ENCODE measurements around the gene IL4I1.

Gene IL4I1

GRCh38 chr19:49855277-49855675 is 41.4 kb downstream of the IL4I1 start:
- Histone ChIP-seq H3K79me2 (ENCODE audit: control insufficient read depth, insufficient read depth, low read length) (peaks cover 23% of the 10 kb centered on the region), H2AK5ac (ENCODE audit: low read length) (no peak overlapping the region), H3K23ac (ENCODE audit: low read length) (no peak overlapping the region), H3K9ac (ENCODE audit: low read length) (no peak overlapping the region), H3K27me3 (ENCODE audit: insufficient read depth, low read length, poor library complexity) (no peaks in the 10 kb centered on the region), H4K8ac (ENCODE audit: low read depth, low read length) (no peak overlapping the region), H2BK15ac (replicated peaks; ENCODE audit: low read depth) (no peak overlapping the region), H3K4me2 (ENCODE audit: low read length) (no peak overlapping the region), H2BK5ac (ENCODE audit: low read length) (no peak overlapping the region), H3K4me1 (ENCODE audit: control insufficient read depth, low read depth, low read length) (peaks cover 8% of the 10 kb centered on the region), H4K5ac (ENCODE audit: low read length) (no peak overlapping the region), H3K27ac (ENCODE audit: low read depth, low read length) (no peak overlapping the region), H3K4ac (ENCODE audit: low read depth, low read length) (no peak overlapping the region), H3K56ac (ENCODE audit: low read length) (no peak overlapping the region), H3K36me3 (ENCODE audit: control insufficient read depth, insufficient read depth, low read length) (peaks cover 15% of the 10 kb centered on the region), H2BK120ac (ENCODE audit: low read depth, low read length) (no peak overlapping the region), H3K18ac (ENCODE audit: low read length) (no peak overlapping the region), H3K4me3 (ENCODE audit: low read length) (no peak overlapping the region), H3K79me1 (ENCODE audit: low read length) (peaks cover 21% of the 10 kb centered on the region)
- no CpG with 5 or more reads among the region's 12 CpGs for WGBS (ENCODE audit: extremely low coverage, insufficient coverage, low lambda C conversion rate)
- no peak for DNase-seq

GRCh38 chr19:49854378-49855263 is 42.1 kb downstream of the IL4I1 start:
- Histone ChIP-seq H3K23ac (ENCODE audit: low read length) (no peak overlapping the region), H3K4me1 (ENCODE audit: control insufficient read depth, low read depth, low read length) (peaks cover 8% of the 10 kb centered on the region), H3K4me2 (ENCODE audit: low read length) (no peak overlapping the region), H3K9ac (ENCODE audit: low read length) (no peak overlapping the region), H3K4me3 (ENCODE audit: low read length) (no peak overlapping the region), H3K56ac (ENCODE audit: low read length) (peak overlapping the region; percentile 15), H2BK120ac (ENCODE audit: low read depth, low read length) (no peak overlapping the region), H3K79me1 (ENCODE audit: low read length) (peaks cover 23% of the 10 kb centered on the region), H2BK15ac (replicated peaks; ENCODE audit: low read depth) (no peak overlapping the region), H3K18ac (ENCODE audit: low read length) (no peak overlapping the region), H3K27me3 (ENCODE audit: insufficient read depth, low read length, poor library complexity) (no peaks in the 10 kb centered on the region), H4K5ac (ENCODE audit: low read length) (no peak overlapping the region), H4K8ac (ENCODE audit: low read depth, low read length) (no peak overlapping the region), H3K79me2 (ENCODE audit: control insufficient read depth, insufficient read depth, low read length) (peaks cover 23% of the 10 kb centered on the region), H2BK5ac (ENCODE audit: low read length) (no peak overlapping the region), H3K36me3 (ENCODE audit: control insufficient read depth, insufficient read depth, low read length) (peaks cover 13% of the 10 kb centered on the region), H3K27ac (ENCODE audit: low read depth, low read length) (no peak overlapping the region), H2AK5ac (ENCODE audit: low read length) (no peak overlapping the region), H3K4ac (ENCODE audit: low read depth, low read length) (no peak overlapping the region)
- no peak for DNase-seq
- no CpG with 5 or more reads among the region's 39 CpGs for WGBS (ENCODE audit: extremely low coverage, insufficient coverage, low lambda C conversion rate)

- Histone ChIP-seq H3K79me1 (ENCODE audit: low read length) (peaks cover 27% of the 10 kb centered on the region), H3K4me2 (ENCODE audit: low read length) (no peak overlapping the region), H2BK5ac (ENCODE audit: low read length) (no peak overlapping the region), H3K56ac (ENCODE audit: low read length) (peak overlapping the region; percentile 60), H3K36me3 (ENCODE audit: control insufficient read depth, insufficient read depth, low read length) (peaks cover 10% of the 10 kb centered on the region), H2BK15ac (replicated peaks; ENCODE audit: low read depth) (no peak overlapping the region), H3K23ac (ENCODE audit: low read length) (no peak overlapping the region), H2BK120ac (ENCODE audit: low read depth, low read length) (no peak overlapping the region), H3K4me3 (ENCODE audit: low read length) (no peak overlapping the region), H2AK5ac (ENCODE audit: low read length) (no peak overlapping the region), H3K9ac (ENCODE audit: low read length) (peak overlapping the region; percentile 44), H4K8ac (ENCODE audit: low read depth, low read length) (no peak overlapping the region), H3K4ac (ENCODE audit: low read depth, low read length) (no peak overlapping the region), H3K4me1 (ENCODE audit: control insufficient read depth, low read depth, low read length) (peaks cover 8% of the 10 kb centered on the region), H3K27me3 (ENCODE audit: insufficient read depth, low read length, poor library complexity) (no peaks in the 10 kb centered on the region), H3K79me2 (ENCODE audit: control insufficient read depth, insufficient read depth, low read length) (peaks cover 23% of the 10 kb centered on the region), H4K5ac (ENCODE audit: low read length) (no peak overlapping the region), H3K18ac (ENCODE audit: low read length) (no peak overlapping the region), H3K27ac (ENCODE audit: low read depth, low read length) (no peak overlapping the region)
- WGBS (ENCODE audit: extremely low coverage, insufficient coverage, low lambda C conversion rate) = no CpG with 5 or more reads among the region's 10 CpGs
- no peak for DNase-seq
Observed at GRCh38 chr19:49853852-49854377, 42.8 kb downstream of the IL4I1 start.

DNA sequence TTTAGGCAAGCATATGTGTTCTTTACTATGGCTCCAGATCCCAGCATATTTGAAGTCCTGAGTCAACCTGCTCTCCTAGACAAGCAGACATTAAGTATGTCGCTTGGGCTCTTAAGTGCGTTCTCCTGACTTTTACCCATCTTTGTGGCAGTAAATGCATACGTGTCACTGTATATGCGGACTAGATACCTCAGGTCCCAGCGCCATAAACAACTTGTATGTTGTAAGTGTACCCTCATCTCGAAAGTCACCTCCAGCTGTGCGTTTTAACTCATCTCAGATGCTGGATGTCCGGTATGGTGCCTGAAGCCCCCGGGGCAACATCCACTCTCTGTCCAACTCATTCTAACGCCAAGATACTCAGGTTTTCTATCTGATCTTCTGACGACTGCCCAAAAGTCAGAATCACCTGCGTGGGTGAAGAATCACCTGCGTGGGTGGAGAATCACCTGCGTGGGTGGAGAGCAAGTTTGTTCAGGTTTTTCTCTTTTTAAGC is 44.0 kb downstream of the IL4I1 start:
- no peak for DNase-seq
- H3K4me1 ChIP-seq (ENCODE audit: control insufficient read depth, low read depth, low read length) = peaks cover 8% of the 10 kb centered on the region
- no peak overlapping the region for H4K5ac ChIP-seq (ENCODE audit: low read length)
- peaks cover 27% of the 10 kb centered on the region for H3K79me1 ChIP-seq (ENCODE audit: low read length)
- peaks cover 23% of the 10 kb centered on the region for H3K79me2 ChIP-seq (ENCODE audit: control insufficient read depth, insufficient read depth, low read length)
- H3K27ac ChIP-seq (ENCODE audit: low read depth, low read length) = no peak overlapping the region
- H3K23ac ChIP-seq (ENCODE audit: low read length) = peak overlapping the region; percentile 66
- no peak overlapping the region for H2BK5ac ChIP-seq (ENCODE audit: low read length)
- no peak overlapping the region for H2AK5ac ChIP-seq (ENCODE audit: low read length)
- peak overlapping the region; percentile 94 for H3K9ac ChIP-seq (ENCODE audit: low read length)
- H3K4ac ChIP-seq (ENCODE audit: low read depth, low read length) = no peak overlapping the region
- H3K4me3 ChIP-seq (ENCODE audit: low read length) = no peak overlapping the region
- no CpG with 5 or more reads among the region's 14 CpGs for WGBS (ENCODE audit: extremely low coverage, insufficient coverage, low lambda C conversion rate)
- H3K27me3 ChIP-seq (ENCODE audit: insufficient read depth, low read length, poor library complexity) = no peaks in the 10 kb centered on the region
- H3K56ac ChIP-seq (ENCODE audit: low read length) = peak overlapping the region; percentile 91
- peaks cover 5% of the 10 kb centered on the region for H3K36me3 ChIP-seq (ENCODE audit: control insufficient read depth, insufficient read depth, low read length)
- H3K4me2 ChIP-seq (ENCODE audit: low read length) = peak overlapping the region; percentile 91
- no peak overlapping the region for H2BK15ac ChIP-seq (replicated peaks; ENCODE audit: low read depth)
- no peak overlapping the region for H2BK120ac ChIP-seq (ENCODE audit: low read depth, low read length)
- no peak overlapping the region for H3K18ac ChIP-seq (ENCODE audit: low read length)
- H4K8ac ChIP-seq (ENCODE audit: low read depth, low read length) = no peak overlapping the region

- Histone ChIP-seq H2BK15ac (replicated peaks; ENCODE audit: low read depth) (no peak overlapping the region), H3K56ac (ENCODE audit: low read length) (peak overlapping the region; percentile 97), H3K27ac (ENCODE audit: low read depth, low read length) (peak overlapping the region; percentile 99), H3K4me2 (ENCODE audit: low read length) (peak overlapping the region; percentile 91), H3K4ac (ENCODE audit: low read depth, low read length) (peak overlapping the region; percentile 99), H4K8ac (ENCODE audit: low read depth, low read length) (peak overlapping the region; percentile 77), H3K18ac (ENCODE audit: low read length) (peak overlapping the region; percentile 100), H3K79me1 (ENCODE audit: low read length) (peaks cover 27% of the 10 kb centered on the region), H3K36me3 (ENCODE audit: control insufficient read depth, insufficient read depth, low read length) (peaks cover 5% of the 10 kb centered on the region), H3K4me3 (ENCODE audit: low read length) (peak overlapping the region; percentile 90), H3K79me2 (ENCODE audit: control insufficient read depth, insufficient read depth, low read length) (peaks cover 23% of the 10 kb centered on the region), H2BK120ac (ENCODE audit: low read depth, low read length) (peak overlapping the region; percentile 90), H3K27me3 (ENCODE audit: insufficient read depth, low read length, poor library complexity) (no peaks in the 10 kb centered on the region), H2BK5ac (ENCODE audit: low read length) (no peak overlapping the region), H3K9ac (ENCODE audit: low read length) (peak overlapping the region; percentile 94), H3K4me1 (ENCODE audit: control insufficient read depth, low read depth, low read length) (peaks cover 8% of the 10 kb centered on the region), H3K23ac (ENCODE audit: low read length) (peak overlapping the region; percentile 98), H4K5ac (ENCODE audit: low read length) (no peak overlapping the region), H2AK5ac (ENCODE audit: low read length) (no peak overlapping the region)
- peak; percentile 75 for DNase-seq
- no CpG with 5 or more reads among the region's 78 CpGs for WGBS (ENCODE audit: extremely low coverage, insufficient coverage, low lambda C conversion rate)
Observed at GRCh38 chr19:49851456-49852259, 45.0 kb downstream of the IL4I1 start.

Measured in mesendoderm (in vitro differentiated cells).